Measurements from ENCODE around the gene RICTOR.
"Not testable (repeated sequence)": the region's sequence is repeated elsewhere in the genome, so short reads cannot be mapped to it uniquely, and the experiment has no call there.

The RICTOR gene

DNA sequence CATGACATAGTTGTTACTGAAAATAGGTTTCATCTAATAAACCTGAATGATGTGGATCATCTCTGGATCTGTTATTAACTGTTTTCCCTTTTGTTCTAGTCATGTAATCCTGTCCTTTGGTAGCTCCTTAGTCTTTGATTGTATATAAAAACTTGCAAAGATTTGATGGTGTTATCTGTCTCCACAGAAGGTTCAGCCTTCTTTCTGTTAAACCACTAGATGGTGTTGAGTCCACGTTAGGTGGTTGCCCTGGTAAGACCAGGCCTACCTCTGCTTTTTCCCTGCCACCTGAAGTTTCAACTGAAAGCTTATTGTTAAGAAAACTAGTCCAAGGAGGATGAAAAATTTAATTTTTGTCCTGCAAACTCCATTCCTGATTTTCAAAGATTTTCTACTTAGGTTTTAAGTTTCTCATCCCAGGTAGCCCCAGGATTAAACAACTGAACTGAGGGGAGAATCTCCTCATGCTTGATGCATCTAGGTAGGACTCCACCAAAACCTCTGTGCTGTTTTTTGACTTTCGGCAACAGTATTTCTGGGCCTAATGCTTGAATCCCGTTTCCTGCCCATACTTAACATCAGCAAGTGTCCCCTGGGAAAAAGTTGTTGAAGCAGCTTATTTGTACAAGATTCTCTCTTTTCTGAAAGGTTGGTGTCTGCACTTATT is 68.5 kb downstream of the RICTOR start:
- peak in 1 of 2 donors; percentile 45 for ATAC-seq

DNA sequence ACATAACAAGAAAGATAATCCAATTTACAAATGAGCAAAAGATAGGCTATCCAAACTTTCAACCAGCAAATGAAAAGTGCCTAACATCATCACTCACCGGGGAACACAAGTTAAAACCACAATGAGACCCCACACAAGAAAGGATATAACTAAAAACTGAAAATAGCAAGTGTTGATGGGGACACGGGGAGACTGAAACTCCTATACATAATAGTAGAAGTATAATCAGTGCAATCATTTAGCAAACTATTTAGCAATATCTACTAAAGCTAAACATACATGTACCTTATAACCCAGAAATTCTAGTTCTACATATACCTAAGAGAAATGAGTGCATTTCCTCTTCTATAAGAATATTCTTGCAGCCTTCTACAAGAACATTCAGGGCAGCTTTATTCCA is 72.5 kb downstream of the RICTOR start:
- ATAC-seq: peak in 1 of 2 donors; percentile 53

DNA sequence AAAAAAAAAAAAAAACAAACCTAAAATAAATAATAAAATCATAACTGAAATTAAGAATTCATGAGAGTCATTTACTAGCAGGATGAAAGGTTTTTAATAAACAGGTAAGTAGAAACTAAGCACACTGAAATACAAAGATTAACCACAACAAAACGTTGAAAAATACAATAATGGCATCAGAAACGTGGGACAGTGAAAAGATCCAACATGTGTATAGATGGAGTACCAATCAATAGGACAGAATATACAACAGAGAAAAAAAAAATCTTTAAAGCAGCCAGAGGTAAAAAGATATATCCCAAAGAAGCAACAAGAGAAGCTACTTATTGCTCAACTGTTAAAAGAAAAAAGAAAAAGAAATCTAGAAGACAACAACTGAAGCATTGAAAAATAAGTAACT is 75.2 kb downstream of the RICTOR start:
- no peak for ATAC-seq

DNA sequence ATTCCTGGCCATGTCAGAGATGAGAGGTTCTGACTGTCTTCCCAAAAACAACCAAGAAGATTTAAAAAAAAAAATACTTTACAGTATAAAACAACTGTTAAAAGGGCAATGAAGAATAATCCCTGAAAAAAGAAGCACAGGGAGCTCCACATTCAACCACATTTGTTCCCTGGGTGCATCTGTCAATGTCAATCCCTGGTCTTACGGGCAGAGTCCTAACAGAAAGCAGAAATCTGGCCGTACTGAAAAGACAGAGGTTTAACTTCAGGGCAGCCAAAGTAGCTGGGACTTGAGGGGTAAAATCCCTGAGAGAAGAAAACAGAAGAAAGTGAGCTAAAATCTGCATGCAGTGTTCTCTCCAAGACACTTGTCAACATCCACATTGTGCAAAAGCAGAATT is 76.6 kb downstream of the RICTOR start:
- no peak for ATAC-seq

DNA sequence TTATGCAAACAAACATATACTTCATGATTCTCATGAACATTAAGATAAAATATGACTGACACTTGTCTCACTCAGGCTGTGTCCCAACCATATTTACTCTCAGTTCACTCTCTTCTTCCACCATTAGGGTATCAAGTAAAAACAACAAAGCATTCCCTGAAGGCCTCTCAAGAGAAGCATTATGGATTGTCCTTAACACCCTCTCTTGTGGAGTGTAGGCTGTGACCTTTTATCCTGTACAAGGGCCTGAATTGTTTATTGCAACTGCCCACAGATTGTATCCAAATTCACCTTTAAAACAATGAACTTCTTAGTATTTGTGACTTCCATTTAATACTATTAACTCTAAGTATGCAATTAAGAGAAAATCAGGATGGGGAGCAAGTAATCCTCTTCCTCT is 78.1 kb downstream of the RICTOR start:
- no peak for ATAC-seq

DNA sequence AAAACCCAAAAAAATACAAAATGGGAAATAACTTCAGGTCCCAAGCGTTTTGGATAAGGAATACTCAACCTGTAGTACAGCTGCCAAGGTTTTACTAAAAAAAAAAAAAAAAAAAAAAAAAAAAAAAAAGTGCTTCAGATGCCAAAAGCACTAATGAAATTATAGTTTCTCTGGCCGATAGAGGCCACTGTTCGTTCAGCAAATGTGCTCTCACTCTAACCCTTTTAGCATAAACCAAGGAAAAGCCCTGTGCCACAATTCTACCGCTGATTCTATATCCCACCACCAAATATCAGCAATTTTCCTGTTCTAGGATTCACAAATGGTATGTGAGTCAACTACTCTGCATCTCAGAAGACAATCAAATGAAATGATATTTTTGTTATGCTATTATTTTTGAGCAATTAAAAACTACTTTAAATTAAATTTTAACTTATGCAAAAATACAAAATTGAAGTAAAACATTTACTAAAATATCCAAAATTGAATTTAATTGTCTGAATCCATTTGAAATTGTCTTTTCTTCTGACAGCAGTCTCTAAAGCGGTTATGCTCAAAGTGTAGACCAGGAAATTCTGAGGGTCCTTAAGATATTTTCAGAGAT is 79.8 kb downstream of the RICTOR start:
- ATAC-seq: no peak

DNA sequence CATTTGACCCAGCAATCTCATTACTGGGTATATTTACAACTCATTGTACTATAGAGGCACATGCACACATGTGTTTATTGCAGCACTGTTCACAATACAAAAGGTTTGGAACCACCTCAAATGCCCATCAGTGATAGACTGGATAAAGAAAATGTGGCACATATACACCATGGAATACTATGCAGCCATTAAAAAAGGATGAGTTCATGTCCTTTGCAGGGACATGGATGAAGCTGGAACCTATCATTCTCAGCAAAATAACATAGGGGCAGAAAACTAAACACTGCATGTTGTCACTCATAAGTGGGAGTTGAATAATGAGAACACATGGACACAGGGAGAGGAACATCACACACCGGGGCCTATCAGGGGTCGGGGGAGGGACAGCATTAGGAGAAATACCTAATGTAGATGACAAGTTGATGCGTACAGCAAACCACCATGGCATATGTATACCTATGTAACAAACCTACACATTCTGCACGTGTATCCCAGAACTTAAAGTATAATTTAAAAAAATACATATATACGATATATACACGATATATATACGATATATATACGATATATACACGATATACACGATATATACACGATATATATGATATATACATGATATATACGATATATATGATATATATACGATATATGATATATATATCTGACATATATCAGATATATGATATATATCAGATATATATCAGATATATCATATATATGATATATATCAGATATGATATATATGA is 84.1 kb downstream of the RICTOR start:
- ATAC-seq: not testable (repeated sequence)

DNA sequence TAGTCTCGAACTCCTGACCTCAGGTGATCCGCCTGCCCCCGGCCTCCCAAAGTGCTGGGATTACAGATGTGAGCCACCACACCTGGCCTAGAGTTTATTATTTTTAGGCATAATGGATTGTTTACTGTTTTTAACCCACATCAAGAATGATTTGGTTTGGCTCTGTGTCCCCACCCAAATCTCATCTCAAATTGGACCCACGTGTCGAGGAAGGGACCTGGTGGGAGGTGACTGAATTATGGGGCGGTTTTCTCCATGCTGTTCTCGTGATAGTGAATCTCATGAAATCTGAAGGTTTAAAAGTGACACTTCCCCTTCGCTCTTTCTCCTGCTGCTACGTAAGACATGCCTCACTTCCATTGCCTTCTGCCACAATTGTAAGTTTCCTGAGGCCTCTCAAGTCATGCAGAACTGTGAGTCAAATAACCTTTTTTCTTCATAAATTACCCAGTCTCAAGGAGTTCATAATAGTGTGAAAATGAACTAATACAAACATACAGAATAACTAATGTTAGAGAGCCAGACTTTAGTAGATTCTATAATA is 88.2 kb downstream of the RICTOR start:
- no peak for ATAC-seq

DNA sequence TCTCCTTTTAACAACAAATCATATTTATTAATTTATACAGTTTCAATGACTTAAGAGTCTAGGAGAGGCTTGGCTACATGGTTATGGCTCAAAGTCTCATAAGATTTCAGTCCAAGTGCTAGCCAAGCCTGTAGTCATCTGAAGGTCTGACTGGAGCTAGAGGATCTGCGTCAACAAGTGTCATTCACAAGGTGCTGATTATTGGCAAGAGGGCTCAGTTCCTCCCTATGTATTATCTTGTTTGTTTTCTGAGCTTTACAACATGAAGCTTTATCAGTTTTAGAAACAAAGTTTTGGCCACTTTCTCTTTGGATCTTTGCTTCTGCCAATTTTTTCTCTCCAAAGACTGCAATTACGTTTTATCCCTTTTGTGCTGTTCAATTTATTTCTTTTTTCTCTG is 94.7 kb downstream of the RICTOR start:
- no peak for ATAC-seq

DNA sequence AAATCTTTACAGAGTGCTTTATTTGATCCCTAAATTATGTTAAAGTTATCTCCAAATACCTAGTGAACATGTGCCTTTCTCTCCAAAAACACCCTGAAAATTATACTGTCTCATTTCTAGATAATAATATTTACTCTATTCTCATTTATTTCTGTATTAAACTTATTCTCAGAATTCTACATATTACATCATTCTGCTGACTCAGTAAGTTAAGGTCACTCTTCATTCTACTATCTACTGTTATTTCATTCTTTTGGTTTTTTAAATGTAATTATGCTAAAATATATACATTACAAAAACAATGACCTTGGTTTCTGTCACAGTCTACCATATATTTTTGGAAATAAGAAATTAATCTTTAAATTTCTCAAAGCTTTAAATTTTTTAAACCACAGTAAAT is 96.2 kb downstream of the RICTOR start:
- no peak for ATAC-seq

DNA sequence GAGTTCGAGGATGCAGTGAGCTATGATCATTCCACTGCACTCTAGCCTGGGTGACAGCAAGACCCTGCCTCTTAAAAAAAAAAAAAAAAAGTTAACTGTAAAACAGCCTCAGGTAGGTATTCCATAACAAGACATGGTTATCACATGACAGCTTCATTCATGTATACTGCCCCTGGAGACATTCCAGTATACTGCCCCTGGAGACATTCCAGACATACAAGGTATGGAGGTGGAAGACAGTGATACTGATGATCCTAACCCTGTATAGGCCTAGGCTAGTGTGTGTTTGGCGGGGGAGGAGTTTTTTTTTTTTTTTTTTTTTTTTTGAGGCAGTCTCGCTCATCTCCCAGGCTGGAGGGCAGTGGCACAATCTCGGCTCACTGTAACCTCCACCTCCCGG is 105.5 kb downstream of the RICTOR start:
- ATAC-seq: no peak

DNA sequence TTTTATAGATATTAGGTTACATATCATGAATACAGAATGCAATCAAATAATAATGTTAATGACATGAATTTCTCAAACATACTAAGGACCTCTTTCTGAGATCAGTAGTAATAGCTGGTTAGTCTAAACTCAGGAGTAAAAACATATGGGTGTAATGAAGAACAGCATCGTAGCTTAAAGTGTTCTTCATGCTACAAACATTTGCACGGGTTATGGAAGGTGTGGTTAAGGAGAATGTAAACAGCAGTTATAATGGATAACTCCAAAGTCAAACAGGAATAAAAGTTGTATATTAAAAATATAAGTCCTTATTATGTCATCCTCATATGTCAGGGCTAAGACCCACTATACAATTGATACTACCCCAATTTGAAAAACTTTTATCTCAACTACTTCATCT is 112.5 kb downstream of the RICTOR start:
- no peak for ATAC-seq

DNA sequence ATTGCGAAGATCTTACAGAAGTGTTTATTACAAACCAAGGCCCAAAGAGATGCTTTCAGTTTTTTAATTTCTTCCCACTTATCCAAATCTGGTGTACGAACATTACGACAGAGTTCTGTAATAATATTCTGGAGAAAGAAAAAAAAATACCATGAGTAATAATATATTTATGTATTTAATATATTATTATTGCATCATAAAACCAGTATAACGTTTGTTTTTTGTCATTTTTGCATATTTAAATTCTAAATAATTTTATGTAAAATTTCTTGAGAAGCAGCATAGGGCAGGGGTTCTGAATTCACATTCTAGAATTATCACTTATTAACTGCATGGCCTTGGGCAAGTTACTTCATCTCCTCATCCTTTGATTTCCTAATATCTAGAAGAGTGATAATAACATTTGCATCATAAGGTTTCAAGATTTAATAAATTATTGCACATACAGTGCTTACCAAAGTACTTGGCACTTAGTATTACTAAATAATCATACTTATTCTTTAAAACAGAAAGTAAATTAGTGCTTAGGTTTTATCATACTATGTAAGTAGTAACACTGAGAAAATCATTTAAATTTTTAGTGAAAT is 120.7 kb downstream of the RICTOR start:
- no peak for ATAC-seq

DNA sequence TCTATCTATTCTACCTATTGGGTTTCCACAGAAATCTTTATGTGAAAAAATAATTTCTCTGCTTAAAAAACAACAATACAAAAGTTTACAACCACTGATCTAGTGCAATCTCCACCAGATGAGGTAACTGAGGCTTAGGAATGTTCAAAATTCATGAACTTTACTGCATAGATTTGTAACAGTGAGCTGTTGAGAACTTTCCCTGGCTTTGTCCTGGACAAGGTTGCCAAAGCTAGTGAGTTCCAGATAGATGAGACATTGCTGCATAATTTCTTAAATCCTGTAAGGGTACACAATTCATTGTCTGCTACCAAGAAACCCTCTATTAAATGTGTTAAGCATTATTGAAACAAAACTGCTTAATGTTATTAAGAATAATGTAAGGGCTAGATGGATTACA is 125.7 kb downstream of the RICTOR start:
- no peak for ATAC-seq

DNA sequence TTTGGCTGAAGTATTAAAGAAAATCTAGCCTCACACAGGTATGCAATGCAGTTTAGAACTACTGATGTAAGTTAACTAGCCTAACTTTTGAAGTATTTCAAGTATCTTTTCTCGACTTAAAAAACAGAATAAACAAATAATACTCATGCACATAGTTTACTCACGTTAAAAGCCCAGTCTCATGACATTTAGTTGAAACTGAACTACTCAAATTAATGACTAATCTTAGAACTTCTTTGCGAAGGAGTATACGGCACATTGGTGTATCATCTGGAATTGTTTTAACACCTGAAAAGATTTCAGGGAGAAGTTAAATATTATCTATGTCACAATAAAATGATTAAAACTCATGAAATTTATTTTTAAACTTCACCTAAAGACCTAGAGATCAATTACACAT is 129.9 kb downstream of the RICTOR start:
- no peak for ATAC-seq

DNA sequence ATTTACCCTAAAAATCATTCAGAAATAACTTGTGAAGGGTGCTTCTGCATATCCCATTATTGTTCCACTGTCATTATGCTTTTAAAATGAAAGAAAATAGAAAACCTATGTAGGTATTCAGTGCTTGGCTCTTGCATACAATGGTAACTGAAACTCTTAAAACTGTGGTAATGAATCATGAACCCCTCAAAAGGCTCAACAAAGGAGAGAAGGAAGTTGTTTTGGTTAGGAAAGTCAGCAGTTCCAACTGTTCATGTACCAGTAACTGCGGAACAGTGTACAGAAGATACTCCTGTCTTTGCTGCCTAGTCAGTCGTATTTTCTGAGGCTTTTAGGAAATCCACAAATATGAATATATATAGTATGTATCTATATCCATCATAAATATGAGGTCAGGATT is 132.3 kb downstream of the RICTOR start:
- ATAC-seq: no peak

DNA sequence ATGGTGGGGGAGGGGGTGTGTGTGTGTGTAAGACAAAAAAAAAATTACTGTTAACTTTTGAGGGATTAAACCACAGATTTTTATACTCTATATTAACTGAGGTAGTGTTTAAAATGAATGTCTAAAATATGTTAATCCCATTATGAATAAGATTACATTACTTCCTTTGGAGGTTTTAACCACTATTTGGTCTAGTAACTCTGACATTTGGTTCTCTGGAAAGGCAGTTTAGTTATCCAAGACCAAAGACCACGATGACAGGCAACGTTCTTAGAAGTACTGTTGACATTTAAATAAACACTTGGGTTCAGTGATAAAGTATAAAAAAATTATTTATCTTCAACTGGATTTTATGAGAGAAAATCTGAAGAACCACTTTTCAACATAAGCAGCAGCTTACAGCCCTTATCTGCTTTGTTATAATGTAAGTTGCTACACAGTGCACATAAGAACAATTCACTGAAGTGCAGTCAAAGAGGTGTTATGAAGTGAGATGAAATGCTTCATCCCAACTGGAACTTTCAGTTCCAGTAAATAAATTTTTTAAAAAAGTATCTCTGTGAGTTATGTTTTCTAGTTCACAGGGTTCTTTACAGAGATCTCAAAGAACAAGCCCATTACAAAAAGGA is 133.9 kb downstream of the RICTOR start:
- no peak for ATAC-seq

DNA sequence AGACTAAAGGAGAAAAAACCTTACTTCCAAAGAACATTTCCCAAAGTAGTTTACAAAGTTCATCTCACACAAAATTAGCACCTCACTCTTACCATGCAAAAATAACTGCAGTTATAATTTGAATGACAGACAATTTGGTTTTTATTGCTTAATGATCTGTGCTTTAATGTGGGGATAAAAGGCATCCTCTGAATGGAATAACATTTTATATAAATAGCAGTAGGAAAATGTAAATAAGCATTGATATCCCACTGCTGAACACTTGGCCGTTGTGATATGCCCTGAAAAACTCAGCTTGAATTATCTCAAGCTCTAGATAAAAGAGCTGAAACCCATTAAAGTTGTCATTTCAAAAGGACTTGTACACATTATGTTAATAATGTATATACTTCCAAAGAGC is 135.2 kb downstream of the RICTOR start:
- ATAC-seq: no peak

DNA sequence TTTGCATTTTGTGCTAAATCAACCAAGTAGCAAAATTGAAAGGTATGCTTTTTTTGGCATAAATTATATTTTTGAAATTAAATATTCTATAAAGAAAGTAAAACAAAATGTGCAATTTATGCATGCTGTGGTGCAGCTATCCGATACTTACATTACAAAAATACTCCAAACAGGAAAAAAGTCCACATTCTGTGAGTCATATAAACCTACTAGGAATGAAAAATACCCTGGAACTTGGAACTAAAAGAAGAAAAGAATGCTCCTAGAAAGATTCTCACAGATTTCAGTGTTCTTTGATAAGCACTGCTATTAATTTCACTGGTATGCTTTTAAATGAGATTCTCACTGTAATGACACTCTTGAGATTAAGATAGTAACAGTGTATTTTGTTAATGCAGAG is 135.8 kb downstream of the RICTOR start:
- ATAC-seq: no peak

DNA sequence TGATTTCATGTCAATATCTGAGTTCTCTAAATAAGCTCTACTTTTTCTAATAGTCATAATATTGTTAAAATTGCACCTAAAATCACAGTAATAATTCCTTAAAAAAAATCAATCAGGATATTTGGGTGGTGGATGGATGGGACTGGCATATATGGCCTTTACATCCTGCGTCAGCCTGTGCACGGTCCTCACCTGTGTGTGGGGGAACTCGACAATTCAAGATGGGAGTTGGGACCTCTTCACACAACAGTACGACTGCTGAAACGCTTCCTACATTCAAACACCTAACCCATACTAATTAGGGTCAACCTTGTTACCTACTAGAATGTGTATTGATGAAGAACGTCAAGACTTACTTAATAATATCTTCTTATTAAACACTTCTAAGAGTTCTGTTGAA is 137.9 kb downstream of the RICTOR start:
- ATAC-seq: no peak

DNA sequence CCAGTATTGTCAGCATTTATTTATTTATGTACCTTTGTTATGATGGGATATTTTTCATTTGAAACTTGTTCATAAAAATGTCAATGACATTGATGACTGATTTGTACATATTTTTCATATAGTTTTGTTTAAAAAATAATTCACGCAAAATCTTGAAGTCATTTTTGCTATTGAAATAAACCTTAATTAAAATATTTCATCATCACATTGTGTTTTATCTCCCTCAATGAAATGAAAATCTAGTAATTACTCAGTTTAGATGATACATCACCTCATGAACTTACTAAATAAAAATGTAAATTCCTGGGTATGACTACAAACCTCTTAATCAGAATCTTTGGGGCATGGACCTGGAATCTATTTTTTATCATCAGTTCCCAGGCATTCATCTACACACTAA is 138.8 kb downstream of the RICTOR start:
- no peak for ATAC-seq

DNA sequence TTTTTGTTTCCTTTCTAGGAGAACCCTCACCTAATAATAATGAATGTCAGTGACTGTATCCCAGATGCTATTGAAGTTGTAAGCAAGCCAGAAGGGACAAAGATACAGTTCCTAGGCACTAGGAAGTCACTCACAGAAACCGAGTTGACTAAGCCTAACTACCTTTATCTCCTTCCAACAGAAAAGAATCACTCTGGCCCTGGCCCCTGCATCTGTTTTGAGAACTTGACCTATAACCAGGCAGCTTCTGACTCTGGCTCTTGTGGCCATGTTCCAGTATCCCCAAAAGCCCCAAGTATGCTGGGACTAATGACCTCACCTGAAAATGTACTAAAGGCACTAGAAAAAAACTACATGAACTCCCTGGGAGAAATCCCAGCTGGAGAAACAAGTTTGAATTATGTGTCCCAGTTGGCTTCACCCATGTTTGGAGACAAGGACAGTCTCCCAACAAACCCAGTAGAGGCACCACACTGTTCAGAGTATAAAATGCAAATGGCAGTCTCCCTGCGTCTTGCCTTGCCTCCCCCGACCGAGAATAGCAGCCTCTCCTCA is 141.3 kb downstream of the RICTOR start:
- no peak for ATAC-seq

DNA sequence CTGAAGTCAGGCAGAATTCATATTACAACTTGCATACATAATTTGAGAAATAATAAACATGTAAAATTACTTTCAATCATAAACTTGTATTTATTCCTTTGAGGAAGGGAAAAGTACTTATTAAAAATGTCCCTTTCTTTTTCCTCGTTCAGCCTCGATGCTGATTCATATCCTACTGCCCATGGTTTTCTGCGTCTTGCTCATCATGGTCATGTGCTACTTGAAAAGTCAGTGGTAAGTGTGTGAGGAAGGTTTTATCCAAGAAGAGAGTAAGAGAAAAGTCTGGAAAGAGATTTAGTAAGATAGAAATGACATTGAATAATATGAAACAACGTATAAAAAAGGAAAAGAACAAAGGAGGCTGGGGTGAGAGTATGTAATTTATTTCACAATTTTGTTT is 142.5 kb downstream of the RICTOR start:
- ATAC-seq: no peak
